DLD1 (cell line): ENCODE results near the gene ATXN2.
"Not testable (repeated sequence)": the region's sequence is repeated elsewhere in the genome, so short reads cannot be mapped to it uniquely, and the experiment has no call there.

ENCODE experiments used
- in situ Hi-C: cut with HindIII; loops from 2 replicates; pipeline ENCODE4 v1.10.0; 2017; ENCODE audit warnings: low sequenced_read_pairs

Gene ATXN2

GRCh38 chr12:111519083-111519482, 80.0 kb downstream of the ATXN2 start:
- in situ Hi-C loops, result no loop called here

GRCh38 chr12:111507719-111508118, 91.4 kb downstream of the ATXN2 start:
- in situ Hi-C loops, result not testable (repeated sequence)

GRCh38 chr12:111507258-111507657, 91.9 kb downstream of the ATXN2 start:
- in situ Hi-C loops, result not testable (repeated sequence)

GRCh38 chr12:111506260-111506659, 92.9 kb downstream of the ATXN2 start:
- in situ Hi-C loops, result no loop called here

GRCh38 chr12:111505601-111506036, 93.5 kb downstream of the ATXN2 start:
- in situ Hi-C loops, result no loop called here

GRCh38 chr12:111503116-111503515, 96.0 kb downstream of the ATXN2 start:
- in situ Hi-C loops, result no loop called here

- in situ Hi-C loops, result no loop called here
Measured at GRCh38 chr12:111494676-111495075, 104.4 kb downstream of the ATXN2 start.

GRCh38 chr12:111492979-111493378, 106.1 kb downstream of the ATXN2 start:
- in situ Hi-C loops, result not testable (repeated sequence)

GRCh38 chr12:111488798-111489197, 110.3 kb downstream of the ATXN2 start:
- in situ Hi-C loops, result no loop called here

GRCh38 chr12:111488271-111488670, 110.8 kb downstream of the ATXN2 start:
- in situ Hi-C loops, result no loop called here

- in situ Hi-C loops, result no loop called here
Measured at GRCh38 chr12:111482462-111482861, 116.7 kb downstream of the ATXN2 start.

GRCh38 chr12:111471236-111471635, 127.9 kb downstream of the ATXN2 start:
- in situ Hi-C loops, result no loop called here

- in situ Hi-C loops, result no loop called here
Measured at GRCh38 chr12:111469401-111469800, 129.7 kb downstream of the ATXN2 start.

- in situ Hi-C loops, result no loop called here
Measured at GRCh38 chr12:111467857-111468241, 131.3 kb downstream of the ATXN2 start.

- in situ Hi-C loops, result no loop called here
Measured at GRCh38 chr12:111467092-111467856, 131.8 kb downstream of the ATXN2 start.

GRCh38 chr12:111462210-111462769, 136.8 kb downstream of the ATXN2 start:
- in situ Hi-C loops, result no loop called here

- in situ Hi-C loops, result not testable (repeated sequence)
Measured at GRCh38 chr12:111460111-111460510, 139.0 kb downstream of the ATXN2 start.

GRCh38 chr12:111458546-111459172, 140.5 kb downstream of the ATXN2 start:
- in situ Hi-C loops, result no loop called here

- in situ Hi-C loops, result no loop called here
Measured at GRCh38 chr12:111457577-111457976, 141.5 kb downstream of the ATXN2 start.

GRCh38 chr12:111457071-111457470, 142.0 kb downstream of the ATXN2 start:
- in situ Hi-C loops, result no loop called here

- in situ Hi-C loops, result no loop called here
Measured at GRCh38 chr12:111455448-111456320, 143.4 kb downstream of the ATXN2 start.
